Ureter (tissue), 1 donor: ENCODE measurements around the gene MTX3. TPM values are rescaled to one million over a fixed set of nuclear protein-coding genes. Genes with fewer than 3 reads are reported as not detected.

ENCODE experiments used
- DNase-seq: peaks from one replicate; pipeline ENCODE4 v3.0.0-alpha.2; 2020; ENCODE audit warnings: low spot score
- total RNA-seq: library from RNA; stranded (reverse); gene quantifications from one replicate; pipeline ENCODE4 v1.2.4, GENCODE V29; 2023
- donor health status: DM: yes; HTN: yes; CAD: no.

MTX3 gene
- 25.4 TPM for total RNA-seq

GRCh38 chr5:79990598-79991507 is at the start of gene MTX3:
Gene MTX3, minus strand, starts transcription at chr5:79991262. Its CDS starts 24 bp downstream, at chr5:79991238.
- peak; percentile 86 for DNase-seq

DNA sequence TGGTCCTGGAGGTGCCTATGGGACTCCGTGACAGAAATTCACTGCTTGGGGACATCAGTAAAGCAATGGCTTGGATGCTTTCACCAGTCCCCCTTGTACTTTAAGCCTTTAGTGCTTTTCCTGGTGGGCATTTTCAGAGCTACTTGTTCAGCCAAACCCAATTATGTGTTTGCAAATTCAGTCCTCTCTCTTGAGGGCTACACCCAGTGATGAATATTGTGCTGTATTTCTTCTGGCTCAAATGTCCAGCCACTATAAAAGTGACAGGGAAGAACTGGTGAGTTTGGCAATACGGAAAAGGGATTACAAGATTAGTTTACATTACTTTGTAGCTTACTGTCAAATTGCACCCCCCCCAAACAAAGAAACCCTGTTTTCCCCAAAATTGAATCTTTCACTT is 48.6 kb upstream of the MTX3 start:
- DNase-seq, result no peak

- no peak for DNase-seq
Observed at GRCh38 chr5:80037366-80037765, 46.3 kb upstream of the MTX3 start.

DNA sequence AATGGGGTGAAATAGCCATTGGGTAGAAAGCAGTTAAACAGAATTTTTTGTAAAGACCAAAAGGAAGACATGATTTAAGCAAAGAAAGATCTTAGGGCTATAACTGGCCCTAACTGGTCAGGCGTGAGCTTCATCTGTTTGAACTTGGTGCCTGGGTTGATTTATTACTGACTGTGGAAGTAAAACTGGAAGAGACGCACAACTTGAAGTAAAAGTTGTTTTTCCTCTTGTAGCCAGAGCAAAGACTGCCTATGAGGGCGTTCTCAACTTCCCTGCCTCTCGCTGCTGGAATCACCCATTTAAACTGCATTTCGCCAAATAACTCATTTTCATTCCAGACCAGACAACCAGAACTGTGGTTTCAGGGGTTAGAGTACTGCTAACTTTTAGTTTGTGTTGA is 45.6 kb upstream of the MTX3 start:
- DNase-seq, result no peak

- no peak for DNase-seq
Observed at GRCh38 chr5:80035839-80036238, 44.8 kb upstream of the MTX3 start.

- DNase-seq, result no peak
Observed at GRCh38 chr5:80034962-80035821, 44.1 kb upstream of the MTX3 start, which contains the start of gene THBS4. Gene THBS4, plus strand, starts transcription at chr5:80035348. Its CDS starts 190 bp downstream, at chr5:80035538.

- DNase-seq, result no peak
Observed at GRCh38 chr5:80034559-80034958, 43.5 kb upstream of the MTX3 start.

DNA sequence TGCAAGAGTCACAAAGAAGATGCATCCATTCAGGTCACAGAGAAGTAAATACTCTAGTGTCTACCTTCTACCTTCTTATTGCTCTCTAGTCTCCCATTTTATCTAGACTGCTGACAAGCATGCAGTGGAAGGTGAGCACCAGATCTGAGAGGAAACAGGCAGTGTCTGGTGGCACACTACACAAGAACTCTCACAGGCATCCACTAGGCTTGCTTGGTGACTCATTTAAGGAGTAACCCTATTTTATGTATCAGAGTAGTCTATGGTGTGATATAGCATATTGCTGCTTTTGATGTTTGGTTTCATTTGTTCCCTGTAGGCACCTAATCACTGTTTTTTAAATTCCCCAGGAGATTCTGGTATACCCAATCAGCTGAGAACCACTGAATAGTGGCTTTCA is 42.5 kb upstream of the MTX3 start:
- DNase-seq, result no peak

DNA sequence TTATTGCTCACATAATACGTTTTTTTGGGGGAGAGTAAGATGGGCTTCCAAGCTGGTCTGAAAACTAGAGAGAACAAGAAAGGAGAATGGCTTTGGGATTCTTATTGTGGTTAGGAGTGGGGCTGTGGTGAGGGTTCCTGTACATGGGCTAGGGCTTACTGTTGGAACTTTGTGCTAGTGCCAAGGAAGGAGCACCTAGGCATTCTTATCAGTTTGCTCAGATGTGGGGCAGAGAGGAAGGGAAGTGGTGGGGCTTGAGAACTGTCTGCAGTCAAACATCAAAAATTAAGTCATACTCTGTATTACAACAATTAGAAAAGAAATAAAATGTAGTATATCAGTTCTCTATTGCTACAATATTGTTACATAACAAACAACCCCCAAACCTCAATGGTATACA is 40.0 kb upstream of the MTX3 start:
- DNase-seq, result no peak

GRCh38 chr5:80026841-80027240 is 35.8 kb upstream of the MTX3 start:
- no peak for DNase-seq

DNA sequence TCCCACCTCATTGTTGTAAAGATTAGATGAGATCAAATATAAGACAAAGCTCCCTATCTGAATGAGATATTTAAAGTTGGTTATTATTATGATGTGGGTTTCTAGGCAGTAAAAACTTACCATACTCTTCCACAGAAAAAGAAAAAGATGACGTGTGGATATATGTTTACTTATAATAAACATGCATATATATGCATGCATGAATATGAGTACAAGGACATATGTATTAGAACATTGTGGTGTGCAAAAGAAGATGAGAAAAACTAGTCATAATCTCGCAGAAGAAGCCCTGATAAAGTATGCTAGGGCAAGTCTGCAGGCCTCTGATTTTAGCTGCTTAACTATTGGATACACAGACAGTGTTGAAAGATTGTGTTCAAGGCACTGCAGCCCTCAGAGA is 34.0 kb upstream of the MTX3 start:
- no peak for DNase-seq

GRCh38 chr5:80010754-80011392 is 19.8 kb upstream of the MTX3 start:
- DNase-seq, result no peak

- DNase-seq, result no peak
Observed at GRCh38 chr5:80008995-80009765, 18.1 kb upstream of the MTX3 start.

- DNase-seq, result no peak
Observed at GRCh38 chr5:80002677-80003076, 11.6 kb upstream of the MTX3 start.

GRCh38 chr5:79999722-80000121 is 8.7 kb upstream of the MTX3 start:
- no peak for DNase-seq

- no peak for DNase-seq
Observed at GRCh38 chr5:79992891-79993657, 2.0 kb upstream of the MTX3 start.

DNA sequence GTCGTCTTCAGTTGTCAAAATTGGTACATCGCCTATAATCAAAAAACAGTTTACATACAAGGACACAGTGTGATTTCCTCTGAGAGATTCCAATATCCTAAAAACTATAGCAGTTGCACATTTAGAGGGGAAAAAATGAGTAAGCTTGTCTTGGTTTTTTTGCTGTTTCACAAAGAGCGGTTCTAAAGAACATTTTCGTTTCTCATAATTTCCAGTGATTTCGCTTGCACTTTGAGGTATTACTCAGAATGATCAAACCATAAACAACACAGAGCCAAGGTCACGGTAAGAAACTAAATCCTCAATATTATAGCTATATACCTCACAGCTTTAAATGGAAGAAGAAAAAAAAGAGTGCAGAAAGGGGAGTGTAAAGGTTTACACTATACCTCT is 861 bp downstream of the MTX3 start:
- no peak for DNase-seq

DNA sequence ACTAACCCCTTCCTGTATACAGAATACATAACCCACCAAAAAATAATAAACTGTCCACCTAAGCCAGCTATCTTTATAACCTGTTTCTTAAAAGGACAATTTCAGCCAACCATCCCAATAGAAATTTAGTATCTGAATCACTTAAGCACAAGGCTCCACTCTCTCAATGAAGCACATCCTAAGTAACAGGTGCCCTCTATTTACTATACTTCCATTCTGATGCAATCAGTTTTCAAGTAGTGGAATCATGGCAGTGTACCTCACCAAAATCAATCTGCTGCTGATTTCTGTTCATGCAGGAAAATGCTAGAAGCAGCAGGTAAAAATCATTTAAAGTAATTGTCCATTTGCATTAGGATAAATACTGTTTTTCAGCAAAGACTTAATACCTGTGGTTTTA is 4.8 kb downstream of the MTX3 start:
- no peak for DNase-seq

GRCh38 chr5:79985288-79985687 is 5.8 kb downstream of the MTX3 start:
- no peak for DNase-seq

GRCh38 chr5:79984363-79984762 is 6.7 kb downstream of the MTX3 start:
- DNase-seq, result no peak

DNA sequence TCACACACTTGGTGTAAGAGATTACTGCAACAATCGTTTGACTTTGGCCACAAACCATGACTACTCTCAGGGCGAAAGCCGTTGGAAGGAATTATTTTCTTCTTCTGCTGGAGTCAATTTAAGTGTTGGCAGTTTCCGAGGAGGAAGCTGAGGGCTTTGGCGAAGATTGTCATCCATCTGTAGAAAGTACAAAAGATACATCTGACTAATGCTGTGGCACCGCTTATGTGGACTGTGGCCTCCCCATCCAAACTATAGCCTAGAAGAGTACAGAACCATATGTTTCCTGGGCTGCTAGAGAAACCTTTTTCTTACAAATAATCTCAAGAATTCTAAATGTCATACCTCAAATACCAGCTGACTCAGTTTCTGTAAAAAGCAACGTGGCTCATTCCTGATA is 7.4 kb downstream of the MTX3 start:
- DNase-seq, result no peak
